HG02870 (cell line): Measurements from ENCODE around the gene CARS2.

Experiments used
- ATAC-seq: cut with Tn5 transposase; IDR thresholded peaks from one replicate; pipeline ENCODE4 v1.9.1; 2021; ENCODE audit warnings: mild to moderate bottlenecking, moderate library complexity; ENCODE audit not compliant: unreplicated experiment

The CARS2 gene

GRCh38 chr13:110653851-110654250 is 52.1 kb downstream of the CARS2 start:
- no peak for ATAC-seq

DNA sequence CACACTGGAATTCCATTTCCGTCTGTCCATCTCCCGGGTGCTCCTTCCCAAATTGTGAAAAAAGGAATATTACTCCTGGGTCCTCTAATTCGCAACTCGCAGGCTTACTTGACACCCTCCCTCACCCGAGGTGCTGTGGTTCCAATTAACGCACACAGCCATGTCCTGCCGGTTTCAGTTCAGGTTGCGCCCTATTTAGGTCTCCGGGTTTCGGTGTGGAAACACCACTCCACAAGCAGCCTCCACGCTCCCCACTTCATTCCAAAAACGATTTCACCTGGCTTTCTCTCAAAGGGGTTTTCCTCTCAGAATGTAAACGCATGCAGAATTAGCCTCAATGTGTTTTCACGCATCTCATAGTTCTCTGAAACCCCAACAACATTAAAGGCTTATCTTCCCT is 52.6 kb downstream of the CARS2 start:
- ATAC-seq, result no peak

- no peak for ATAC-seq
Measured at GRCh38 chr13:110652764-110653163, 53.2 kb downstream of the CARS2 start.

- ATAC-seq, result no peak
Measured at GRCh38 chr13:110652231-110652730, 53.6 kb downstream of the CARS2 start.

GRCh38 chr13:110651726-110652230 is 54.1 kb downstream of the CARS2 start:
- no peak for ATAC-seq

- no peak for ATAC-seq
Measured at GRCh38 chr13:110651271-110651670, 54.6 kb downstream of the CARS2 start.

- no peak for ATAC-seq
Measured at GRCh38 chr13:110650436-110650835, 55.5 kb downstream of the CARS2 start.

GRCh38 chr13:110649551-110649950 is 56.4 kb downstream of the CARS2 start:
- no peak for ATAC-seq

DNA sequence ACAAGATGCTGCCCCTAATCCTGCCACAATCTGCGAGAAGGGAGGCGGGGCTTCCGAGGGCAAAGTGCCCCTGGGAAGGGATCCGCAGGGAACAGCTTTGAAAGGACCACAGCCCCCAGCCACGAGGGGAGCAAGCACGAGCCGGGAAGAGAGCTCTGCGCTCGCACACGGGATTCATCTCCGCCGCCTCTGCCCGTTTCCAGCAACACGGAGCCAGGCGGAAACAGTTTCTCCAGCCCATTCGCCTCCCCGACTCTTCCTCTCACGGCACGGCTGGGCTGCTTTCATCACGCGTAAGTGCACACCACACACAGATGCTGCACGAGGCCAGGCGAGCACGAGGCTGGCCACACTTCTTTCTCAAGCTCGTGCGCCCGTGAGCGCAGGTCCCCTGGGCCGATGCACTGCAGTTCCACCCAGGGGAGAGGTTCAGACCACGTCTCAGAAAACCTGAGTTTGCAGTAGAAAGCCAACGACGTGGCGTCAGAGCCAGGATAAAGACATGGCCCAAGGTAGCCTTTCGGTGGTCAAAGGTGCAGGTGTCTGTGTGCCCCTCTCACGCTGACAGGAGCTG is 57.0 kb downstream of the CARS2 start:
- ATAC-seq, result no peak

- ATAC-seq, result no peak
Measured at GRCh38 chr13:110648146-110648819, 57.6 kb downstream of the CARS2 start.

DNA sequence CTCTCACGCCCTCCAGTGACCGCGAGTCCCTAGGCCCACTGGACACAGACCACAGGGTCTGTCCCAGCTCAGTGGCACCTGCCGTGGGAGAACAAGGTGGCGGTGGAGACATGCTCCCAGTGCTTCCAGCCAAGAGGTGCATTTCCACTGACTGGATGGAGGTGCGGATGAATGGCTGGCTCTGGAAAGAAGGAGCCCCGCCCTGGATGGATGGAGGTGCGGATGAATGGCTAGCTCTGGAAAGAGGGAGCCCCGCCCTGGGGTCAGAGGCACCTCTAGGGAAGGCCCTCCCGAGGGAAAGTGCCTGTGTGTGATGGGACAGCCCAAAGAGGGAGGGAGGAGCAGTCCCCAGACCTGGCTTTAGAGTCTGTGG is 58.6 kb downstream of the CARS2 start:
- no peak for ATAC-seq

GRCh38 chr13:110646442-110647364 is 59.2 kb downstream of the CARS2 start:
- no peak for ATAC-seq

- ATAC-seq, result no peak
Measured at GRCh38 chr13:110645750-110646149, 60.2 kb downstream of the CARS2 start.

DNA sequence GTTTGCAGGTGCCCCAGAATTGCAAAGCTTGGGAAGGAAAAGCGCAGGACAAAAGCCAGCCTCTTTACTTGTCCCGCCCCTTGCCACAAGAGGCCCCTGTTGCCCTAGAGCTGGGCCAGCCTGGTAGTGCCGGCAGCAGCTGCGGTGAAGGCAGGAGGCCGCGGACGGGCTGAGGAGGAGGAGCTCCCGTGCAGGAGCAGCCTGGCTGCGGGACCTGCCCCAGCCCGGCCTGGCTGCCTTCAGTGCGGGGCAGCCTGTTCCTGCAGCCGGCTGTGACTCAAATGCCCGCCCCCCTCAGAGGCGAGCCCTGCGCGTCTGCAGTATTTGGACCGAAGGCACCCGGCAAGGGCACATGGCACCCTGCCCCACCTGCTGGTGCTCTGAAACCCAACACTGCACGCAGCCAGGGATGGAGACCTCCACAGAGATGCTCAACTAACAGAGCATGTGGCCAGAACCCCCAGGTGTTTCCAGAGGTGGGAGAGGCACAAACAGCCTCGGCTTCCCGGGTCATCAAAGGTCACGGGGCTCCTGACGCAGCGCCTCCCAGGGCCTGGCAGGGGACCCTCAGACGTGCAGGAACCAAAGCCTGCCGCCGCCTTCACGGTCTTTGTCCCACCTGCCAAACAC is 60.9 kb downstream of the CARS2 start:
- ATAC-seq, result peak; percentile 54

GRCh38 chr13:110643768-110644421 is 62.0 kb downstream of the CARS2 start:
- ATAC-seq, result no peak

DNA sequence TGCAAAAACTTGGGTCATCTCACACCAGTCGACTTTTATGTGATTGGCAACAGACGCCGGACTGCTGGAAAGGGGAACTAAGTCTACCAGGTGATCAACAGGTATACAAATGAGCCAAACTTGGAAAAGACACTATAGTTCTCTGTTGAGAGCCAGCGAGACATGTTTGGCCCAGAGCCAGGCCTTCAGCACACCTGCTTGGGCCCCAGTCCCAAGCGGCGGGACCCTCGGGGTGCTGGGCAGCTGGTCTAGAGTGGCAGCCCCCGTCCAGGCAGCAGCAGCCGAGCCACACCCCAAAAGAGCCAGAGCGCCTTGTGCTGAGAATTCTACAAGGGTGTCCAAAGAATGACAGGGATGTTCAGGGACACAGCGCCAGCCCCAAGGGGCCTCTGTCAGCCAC is 62.6 kb downstream of the CARS2 start:
- ATAC-seq, result no peak

- no peak for ATAC-seq
Measured at GRCh38 chr13:110642291-110642981, 63.5 kb downstream of the CARS2 start.

DNA sequence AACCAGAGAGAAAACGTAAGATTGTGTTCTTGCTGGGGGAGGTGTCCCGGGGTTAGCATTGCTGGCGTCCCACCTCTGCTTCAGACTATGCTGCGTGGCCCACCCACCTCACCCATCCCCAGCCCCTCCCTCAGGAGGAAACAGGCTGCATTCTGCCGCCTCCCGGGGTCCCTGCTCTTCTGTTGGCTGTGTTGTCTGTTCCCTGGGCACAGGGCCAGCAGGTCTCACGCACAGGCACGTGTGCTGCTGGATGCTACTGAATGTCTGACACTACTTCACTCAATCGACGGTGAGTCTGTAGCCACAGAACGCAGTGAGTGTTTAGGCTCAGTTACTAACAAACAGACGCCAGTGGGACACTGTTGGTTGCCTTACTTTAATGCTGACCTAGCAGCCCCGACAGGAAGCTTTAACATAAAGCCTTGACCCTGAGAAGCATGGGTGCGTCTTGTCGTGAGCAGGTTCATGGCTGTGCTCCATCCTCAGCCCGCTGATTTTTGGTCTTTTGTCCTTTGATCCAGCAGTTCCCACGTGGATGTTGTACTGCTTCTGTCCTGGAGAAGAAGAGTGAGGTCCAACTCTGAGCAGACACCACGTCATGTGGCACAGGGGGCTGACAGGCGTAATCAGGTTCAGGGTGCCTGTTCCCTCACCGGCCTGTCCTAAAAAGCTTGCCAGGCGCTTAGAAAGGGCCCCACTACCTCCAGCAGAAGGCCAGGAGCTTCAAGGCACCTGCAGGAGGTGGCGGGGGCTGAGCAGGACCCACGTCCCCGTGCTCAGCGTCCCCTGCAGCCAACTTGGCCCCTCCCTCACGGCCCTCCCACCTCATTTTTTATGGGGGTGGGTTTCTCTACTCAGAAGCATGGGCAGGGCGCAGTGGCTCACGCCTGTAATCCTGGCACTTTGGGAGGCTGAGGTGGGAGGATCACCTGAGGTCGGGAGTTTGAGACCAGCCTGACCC is 64.6 kb downstream of the CARS2 start:
- no peak for ATAC-seq

GRCh38 chr13:110640591-110641029 is 65.3 kb downstream of the CARS2 start:
- ATAC-seq, result no peak
